ENCODE data around the gene SERF2.
"Not testable (repeated sequence)": the region's sequence is repeated elsewhere in the genome, so short reads cannot be mapped to it uniquely, and the experiment has no call there.

DNA sequence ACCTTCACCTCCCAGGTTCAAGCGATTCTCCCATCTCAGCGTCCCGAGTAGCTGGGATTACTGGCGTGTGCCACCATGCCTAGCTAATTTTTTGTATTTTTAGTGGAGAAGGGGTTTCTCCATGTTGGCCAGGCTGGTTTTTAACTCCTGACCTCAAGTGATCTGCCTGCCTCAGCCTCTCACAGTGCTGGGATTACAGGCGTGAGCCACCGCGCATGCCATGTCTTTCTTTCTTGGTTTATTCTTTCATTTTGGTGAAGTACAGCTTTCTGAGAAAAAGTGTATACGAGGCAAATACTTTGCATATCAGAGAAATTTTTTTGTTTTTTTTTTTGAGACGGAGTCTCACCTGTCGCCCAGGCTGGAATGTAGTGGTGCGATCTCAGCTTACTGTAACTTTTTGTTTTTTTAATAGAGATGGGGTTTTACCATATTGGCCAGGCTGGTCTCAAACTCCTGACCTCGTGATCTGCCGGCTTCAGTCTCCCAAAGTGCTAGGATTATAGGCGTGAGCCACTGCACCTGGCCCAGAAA, 39.5 kb downstream of the SERF2 start:
- TF ChIP-seq, protein P1, sequence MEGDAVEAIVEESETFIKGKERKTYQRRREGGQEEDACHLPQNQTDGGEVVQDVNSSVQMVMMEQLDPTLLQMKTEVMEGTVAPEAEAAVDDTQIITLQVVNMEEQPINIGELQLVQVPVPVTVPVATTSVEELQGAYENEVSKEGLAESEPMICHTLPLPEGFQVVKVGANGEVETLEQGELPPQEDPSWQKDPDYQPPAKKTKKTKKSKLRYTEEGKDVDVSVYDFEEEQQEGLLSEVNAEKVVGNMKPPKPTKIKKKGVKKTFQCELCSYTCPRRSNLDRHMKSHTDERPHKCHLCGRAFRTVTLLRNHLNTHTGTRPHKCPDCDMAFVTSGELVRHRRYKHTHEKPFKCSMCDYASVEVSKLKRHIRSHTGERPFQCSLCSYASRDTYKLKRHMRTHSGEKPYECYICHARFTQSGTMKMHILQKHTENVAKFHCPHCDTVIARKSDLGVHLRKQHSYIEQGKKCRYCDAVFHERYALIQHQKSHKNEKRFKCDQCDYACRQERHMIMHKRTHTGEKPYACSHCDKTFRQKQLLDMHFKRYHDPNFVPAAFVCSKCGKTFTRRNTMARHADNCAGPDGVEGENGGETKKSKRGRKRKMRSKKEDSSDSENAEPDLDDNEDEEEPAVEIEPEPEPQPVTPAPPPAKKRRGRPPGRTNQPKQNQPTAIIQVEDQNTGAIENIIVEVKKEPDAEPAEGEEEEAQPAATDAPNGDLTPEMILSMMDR (conservative IDR thresholded peaks at IDR 0.05; ENCODE audit: low read depth, low read length), result not testable (repeated sequence)
- not testable (repeated sequence) for TF ChIP-seq EZH2phosphoT487 (IDR thresholded peaks at IDR 0.05; ENCODE audit: borderline replicate concordance, low read length)

Measured in PC-3 (cell line).